Measurements from ENCODE around the gene PSMB11. TPM values are rescaled to one million over a fixed set of nuclear protein-coding genes. Genes with fewer than 3 reads are reported as not detected.

PSMB11 gene
- total and polyA plus RNA-seq, 10 of the 15 experiments (the other 5 are each of a cell fraction or from before 2014, with no cell fraction given) = not detected

DNA sequence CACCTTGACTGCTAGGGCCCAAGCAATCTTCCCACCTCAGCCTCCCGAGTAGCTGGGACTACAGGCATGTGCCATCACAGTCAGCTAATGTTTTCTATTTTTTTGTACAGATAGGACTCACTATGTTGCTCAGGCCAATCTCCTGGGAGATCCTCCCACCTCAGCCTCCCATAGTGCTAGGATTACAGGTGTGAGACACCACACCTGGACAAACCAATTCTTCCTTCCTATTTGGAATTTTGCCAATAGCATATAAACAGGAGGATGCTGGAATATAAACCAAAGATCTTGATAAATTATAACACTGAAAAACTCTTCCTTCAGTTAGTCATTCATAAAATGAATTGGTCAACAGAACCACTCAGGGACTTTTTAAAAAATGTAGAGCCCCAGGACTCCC is 44.6 kb downstream of the PSMB11 start:
- FAIRE-seq (no peak), DNase-seq (ENCODE audit: low read depth, low spot score) (no peak), ATAC-seq (no peak)
- Histone ChIP-seq H3K4me3 (no peak overlapping the region), H3K9me3 (replicated peaks; ENCODE audit: control insufficient read depth, insufficient read depth, low read length) (no peaks in the 10 kb centered on the region), H2AFZ (ENCODE audit: control insufficient read depth, low read depth, low read length) (no peak overlapping the region), H3K36me3 (ENCODE audit: control insufficient read depth in 2 of 2, insufficient read depth in 2 of 2, low read length in 1 of 2) (peaks cover 5 to 36% of the 10 kb centered on the region in 2 experiments), H3K27ac (ENCODE audit: control insufficient read depth, insufficient read depth) (no peak overlapping the region), H3K4me1 (ENCODE audit: control insufficient read depth, insufficient read depth, low read length) (no peaks in the 10 kb centered on the region), H3K79me2 (ENCODE audit: control insufficient read depth, insufficient read depth, low read length) (peaks cover 2% of the 10 kb centered on the region; the same call in 1 of the 2 replicates), H3K4me2 (ENCODE audit: control insufficient read depth, insufficient read depth) (no peak overlapping the region), H3K9ac (ENCODE audit: control insufficient read depth, insufficient read depth, low read length) (no peak overlapping the region), H4K20me1 (ENCODE audit: control insufficient read depth, insufficient read depth) (no peaks in the 10 kb centered on the region), H3K27me3 (replicated peaks in 1 of 2; ENCODE audit: control insufficient read depth in 2 of 2, insufficient read depth in 2 of 2, low read length in 1 of 2) (no peaks in the 10 kb centered on the region)
- CTCF ChIA-PET = interaction anchor here (1.7 to 3.1 kb wide), 3 partner anchors 8 to 18 kb away, joined by 6 to 16 read pairs (median 15); partner anchors contain the start of gene ACIN1
- no TSS peak for BruUV-seq (replicated peaks)
- WGBS (ENCODE audit: insufficient coverage, insufficient replicate concordance, low lambda C conversion rate, missing lambda C conversion rate) = 100% methylated on average over 1 of the region's 1 CpG
- RAD21 ChIA-PET (ENCODE audit: unreplicated experiment) = no interaction called here
- in situ Hi-C loops (cut with MboI) = no loop called here
- intact Hi-C loops (cut with micrococcal nuclease; ENCODE audit: unreplicated experiment) = no loop called here
- POLR2A ChIA-PET = interaction anchor here (1.3 kb wide), 1 partner anchor 8 kb away, joined by 6 read pairs; the partner anchor contains the start of genes ACIN1 and C14orf119
- SMC1A ChIA-PET (ENCODE audit: uncharacterized antibody, unreplicated experiment) = interaction anchor here (1.2 kb wide), 1 partner anchor 8 kb away, joined by 3 read pairs; the partner anchor contains the start of genes ACIN1 and C14orf119
- TF ChIP-seq, protein P1, sequence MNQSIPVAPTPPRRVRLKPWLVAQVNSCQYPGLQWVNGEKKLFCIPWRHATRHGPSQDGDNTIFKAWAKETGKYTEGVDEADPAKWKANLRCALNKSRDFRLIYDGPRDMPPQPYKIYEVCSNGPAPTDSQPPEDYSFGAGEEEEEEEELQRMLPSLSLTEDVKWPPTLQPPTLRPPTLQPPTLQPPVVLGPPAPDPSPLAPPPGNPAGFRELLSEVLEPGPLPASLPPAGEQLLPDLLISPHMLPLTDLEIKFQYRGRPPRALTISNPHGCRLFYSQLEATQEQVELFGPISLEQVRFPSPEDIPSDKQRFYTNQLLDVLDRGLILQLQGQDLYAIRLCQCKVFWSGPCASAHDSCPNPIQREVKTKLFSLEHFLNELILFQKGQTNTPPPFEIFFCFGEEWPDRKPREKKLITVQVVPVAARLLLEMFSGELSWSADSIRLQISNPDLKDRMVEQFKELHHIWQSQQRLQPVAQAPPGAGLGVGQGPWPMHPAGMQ (IDR thresholded peaks at IDR 0.05; ENCODE audit: borderline replicate concordance) = no peak
- TF ChIP-seq MTA2 (IDR thresholded peaks at IDR 0.05; ENCODE audit: low read depth) (no peak), PML (IDR thresholded peaks at IDR 0.05; ENCODE audit: low read length) (no peak), JUNB (IDR thresholded peaks at IDR 0.05) (no peak), ZNF622 (IDR thresholded peaks at IDR 0.05) (no peak), JUND (IDR thresholded peaks at IDR 0.05; ENCODE audit: low read depth, low read length) (no peak), SIN3A (IDR thresholded peaks at IDR 0.05; ENCODE audit: low read depth, low read length) (no peak), TBL1XR1 (IDR thresholded peaks at IDR 0.05; ENCODE audit: low read depth, low read length) (no peak), ZNF274 (IDR thresholded peaks at IDR 0.05; ENCODE audit: insufficient read depth, insufficient read length) (no peak)
- TF ChIP-seq, protein P2, sequence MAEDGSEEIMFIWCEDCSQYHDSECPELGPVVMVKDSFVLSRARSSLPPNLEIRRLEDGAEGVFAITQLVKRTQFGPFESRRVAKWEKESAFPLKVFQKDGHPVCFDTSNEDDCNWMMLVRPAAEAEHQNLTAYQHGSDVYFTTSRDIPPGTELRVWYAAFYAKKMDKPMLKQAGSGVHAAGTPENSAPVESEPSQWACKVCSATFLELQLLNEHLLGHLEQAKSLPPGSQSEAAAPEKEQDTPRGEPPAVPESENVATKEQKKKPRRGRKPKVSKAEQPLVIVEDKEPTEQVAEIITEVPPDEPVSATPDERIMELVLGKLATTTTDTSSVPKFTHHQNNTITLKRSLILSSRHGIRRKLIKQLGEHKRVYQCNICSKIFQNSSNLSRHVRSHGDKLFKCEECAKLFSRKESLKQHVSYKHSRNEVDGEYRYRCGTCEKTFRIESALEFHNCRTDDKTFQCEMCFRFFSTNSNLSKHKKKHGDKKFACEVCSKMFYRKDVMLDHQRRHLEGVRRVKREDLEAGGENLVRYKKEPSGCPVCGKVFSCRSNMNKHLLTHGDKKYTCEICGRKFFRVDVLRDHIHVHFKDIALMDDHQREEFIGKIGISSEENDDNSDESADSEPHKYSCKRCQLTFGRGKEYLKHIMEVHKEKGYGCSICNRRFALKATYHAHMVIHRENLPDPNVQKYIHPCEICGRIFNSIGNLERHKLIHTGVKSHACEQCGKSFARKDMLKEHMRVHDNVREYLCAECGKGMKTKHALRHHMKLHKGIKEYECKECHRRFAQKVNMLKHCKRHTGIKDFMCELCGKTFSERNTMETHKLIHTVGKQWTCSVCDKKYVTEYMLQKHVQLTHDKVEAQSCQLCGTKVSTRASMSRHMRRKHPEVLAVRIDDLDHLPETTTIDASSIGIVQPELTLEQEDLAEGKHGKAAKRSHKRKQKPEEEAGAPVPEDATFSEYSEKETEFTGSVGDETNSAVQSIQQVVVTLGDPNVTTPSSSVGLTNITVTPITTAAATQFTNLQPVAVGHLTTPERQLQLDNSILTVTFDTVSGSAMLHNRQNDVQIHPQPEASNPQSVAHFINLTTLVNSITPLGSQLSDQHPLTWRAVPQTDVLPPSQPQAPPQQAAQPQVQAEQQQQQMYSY (CRISPR knock-in tag; IDR thresholded peaks at IDR 0.05) = no peak
- TF ChIP-seq, protein P3, sequence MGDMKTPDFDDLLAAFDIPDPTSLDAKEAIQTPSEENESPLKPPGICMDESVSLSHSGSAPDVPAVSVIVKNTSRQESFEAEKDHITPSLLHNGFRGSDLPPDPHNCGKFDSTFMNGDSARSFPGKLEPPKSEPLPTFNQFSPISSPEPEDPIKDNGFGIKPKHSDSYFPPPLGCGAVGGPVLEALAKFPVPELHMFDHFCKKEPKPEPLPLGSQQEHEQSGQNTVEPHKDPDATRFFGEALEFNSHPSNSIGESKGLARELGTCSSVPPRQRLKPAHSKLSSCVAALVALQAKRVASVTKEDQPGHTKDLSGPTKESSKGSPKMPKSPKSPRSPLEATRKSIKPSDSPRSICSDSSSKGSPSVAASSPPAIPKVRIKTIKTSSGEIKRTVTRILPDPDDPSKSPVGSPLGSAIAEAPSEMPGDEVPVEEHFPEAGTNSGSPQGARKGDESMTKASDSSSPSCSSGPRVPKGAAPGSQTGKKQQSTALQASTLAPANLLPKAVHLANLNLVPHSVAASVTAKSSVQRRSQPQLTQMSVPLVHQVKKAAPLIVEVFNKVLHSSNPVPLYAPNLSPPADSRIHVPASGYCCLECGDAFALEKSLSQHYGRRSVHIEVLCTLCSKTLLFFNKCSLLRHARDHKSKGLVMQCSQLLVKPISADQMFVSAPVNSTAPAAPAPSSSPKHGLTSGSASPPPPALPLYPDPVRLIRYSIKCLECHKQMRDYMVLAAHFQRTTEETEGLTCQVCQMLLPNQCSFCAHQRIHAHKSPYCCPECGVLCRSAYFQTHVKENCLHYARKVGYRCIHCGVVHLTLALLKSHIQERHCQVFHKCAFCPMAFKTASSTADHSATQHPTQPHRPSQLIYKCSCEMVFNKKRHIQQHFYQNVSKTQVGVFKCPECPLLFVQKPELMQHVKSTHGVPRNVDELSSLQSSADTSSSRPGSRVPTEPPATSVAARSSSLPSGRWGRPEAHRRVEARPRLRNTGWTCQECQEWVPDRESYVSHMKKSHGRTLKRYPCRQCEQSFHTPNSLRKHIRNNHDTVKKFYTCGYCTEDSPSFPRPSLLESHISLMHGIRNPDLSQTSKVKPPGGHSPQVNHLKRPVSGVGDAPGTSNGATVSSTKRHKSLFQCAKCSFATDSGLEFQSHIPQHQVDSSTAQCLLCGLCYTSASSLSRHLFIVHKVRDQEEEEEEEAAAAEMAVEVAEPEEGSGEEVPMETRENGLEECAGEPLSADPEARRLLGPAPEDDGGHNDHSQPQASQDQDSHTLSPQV (IDR thresholded peaks at IDR 0.05) = no peak
- TF ChIP-seq, protein P4, sequence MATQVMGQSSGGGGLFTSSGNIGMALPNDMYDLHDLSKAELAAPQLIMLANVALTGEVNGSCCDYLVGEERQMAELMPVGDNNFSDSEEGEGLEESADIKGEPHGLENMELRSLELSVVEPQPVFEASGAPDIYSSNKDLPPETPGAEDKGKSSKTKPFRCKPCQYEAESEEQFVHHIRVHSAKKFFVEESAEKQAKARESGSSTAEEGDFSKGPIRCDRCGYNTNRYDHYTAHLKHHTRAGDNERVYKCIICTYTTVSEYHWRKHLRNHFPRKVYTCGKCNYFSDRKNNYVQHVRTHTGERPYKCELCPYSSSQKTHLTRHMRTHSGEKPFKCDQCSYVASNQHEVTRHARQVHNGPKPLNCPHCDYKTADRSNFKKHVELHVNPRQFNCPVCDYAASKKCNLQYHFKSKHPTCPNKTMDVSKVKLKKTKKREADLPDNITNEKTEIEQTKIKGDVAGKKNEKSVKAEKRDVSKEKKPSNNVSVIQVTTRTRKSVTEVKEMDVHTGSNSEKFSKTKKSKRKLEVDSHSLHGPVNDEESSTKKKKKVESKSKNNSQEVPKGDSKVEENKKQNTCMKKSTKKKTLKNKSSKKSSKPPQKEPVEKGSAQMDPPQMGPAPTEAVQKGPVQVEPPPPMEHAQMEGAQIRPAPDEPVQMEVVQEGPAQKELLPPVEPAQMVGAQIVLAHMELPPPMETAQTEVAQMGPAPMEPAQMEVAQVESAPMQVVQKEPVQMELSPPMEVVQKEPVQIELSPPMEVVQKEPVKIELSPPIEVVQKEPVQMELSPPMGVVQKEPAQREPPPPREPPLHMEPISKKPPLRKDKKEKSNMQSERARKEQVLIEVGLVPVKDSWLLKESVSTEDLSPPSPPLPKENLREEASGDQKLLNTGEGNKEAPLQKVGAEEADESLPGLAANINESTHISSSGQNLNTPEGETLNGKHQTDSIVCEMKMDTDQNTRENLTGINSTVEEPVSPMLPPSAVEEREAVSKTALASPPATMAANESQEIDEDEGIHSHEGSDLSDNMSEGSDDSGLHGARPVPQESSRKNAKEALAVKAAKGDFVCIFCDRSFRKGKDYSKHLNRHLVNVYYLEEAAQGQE (IDR thresholded peaks at IDR 0.05; ENCODE audit: low read depth, low read length) = no peak
